ENCODE results near the gene ERVV-1.
"Not testable (repeated sequence)": the region's sequence is repeated elsewhere in the genome, so short reads cannot be mapped to it uniquely, and the experiment has no call there.

Gene ERVV-1

GRCh38 chr19:53013621-53014020, at the start of gene ERVV-1:
Gene ERVV-1 (plus strand): TSS chr19:53013921. CDS start chr19:53014091, 170 bp downstream.
- H3K9me3 Mint-ChIP-seq (ENCODE audit: low read depth), result peaks cover 25% of the 10 kb centered on the region

DNA sequence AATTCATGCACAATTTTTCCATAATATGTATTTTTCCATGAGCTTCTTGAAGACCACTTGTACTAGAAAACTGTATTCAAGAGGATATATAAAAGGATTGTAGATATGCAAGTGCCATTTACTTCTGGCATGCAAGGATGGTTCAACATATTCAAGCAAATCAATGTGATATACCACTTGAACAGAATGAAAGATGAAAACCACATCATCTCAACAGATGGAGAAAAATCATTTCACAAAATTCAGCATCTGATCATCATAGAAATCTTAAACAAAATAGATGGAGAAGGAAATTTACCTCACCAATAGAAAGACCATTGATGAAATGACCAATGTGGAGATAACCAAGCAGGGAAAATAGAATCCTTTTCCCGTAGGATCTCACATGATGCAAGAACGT, 45.9 kb upstream of the ERVV-1 start:
- Mint-ChIP-seq H3K27ac (no peak overlapping the region), H3K36me3 (peaks cover 38% of the 10 kb centered on the region)

More at GRCh38 chr19:53013621-53014020, at the start of gene ERVV-1:
- Mint-ChIP-seq H3K36me3 (peaks cover 7% of the 10 kb centered on the region), H3K4me3 (no peak within 1 kb of the TSS), H3K27ac (no peak within 1 kb of the TSS), H3K4me1 (ENCODE audit: low read depth) (no peaks in the 10 kb centered on the region), H3K27me3 (peaks cover 3% of the 10 kb centered on the region)

DNA sequence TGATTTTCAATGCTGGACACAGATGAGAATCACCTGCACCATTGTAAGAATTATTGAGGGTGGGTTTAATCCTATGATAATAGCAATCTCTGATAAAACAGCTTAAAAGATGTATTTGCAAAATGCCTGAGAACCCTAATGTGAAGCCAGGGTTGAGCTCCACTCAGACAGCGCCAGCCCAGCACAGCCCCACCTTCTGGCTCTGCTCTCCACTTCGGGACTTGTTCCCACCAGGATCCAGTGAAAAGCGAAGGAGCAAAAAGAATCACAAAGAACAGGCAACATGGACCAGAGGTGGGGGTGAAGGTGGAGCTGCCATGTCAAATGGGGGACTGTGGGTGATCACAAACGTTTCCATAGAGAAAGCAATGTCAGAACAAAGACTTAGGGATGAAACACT, 32.4 kb upstream of the ERVV-1 start:
- H3K9me3 Mint-ChIP-seq (ENCODE audit: low read depth), result peaks cover 9% of the 10 kb centered on the region
- no peaks in the 10 kb centered on the region for H3K4me1 Mint-ChIP-seq (ENCODE audit: low read depth)
- peaks cover 31% of the 10 kb centered on the region for H3K36me3 Mint-ChIP-seq
- H3K27me3 Mint-ChIP-seq, result no peaks in the 10 kb centered on the region
- H3K4me3 Mint-ChIP-seq, result no peak overlapping the region
- H3K27ac Mint-ChIP-seq, result no peak overlapping the region

More for the DNA sequence above, 45.9 kb upstream of the ERVV-1 start:
- Mint-ChIP-seq H3K4me1 (ENCODE audit: low read depth) (peaks cover 12% of the 10 kb centered on the region), H3K9me3 (ENCODE audit: low read depth) (peaks cover 16% of the 10 kb centered on the region), H3K27me3 (no peaks in the 10 kb centered on the region), H3K4me3 (no peak overlapping the region)

DNA sequence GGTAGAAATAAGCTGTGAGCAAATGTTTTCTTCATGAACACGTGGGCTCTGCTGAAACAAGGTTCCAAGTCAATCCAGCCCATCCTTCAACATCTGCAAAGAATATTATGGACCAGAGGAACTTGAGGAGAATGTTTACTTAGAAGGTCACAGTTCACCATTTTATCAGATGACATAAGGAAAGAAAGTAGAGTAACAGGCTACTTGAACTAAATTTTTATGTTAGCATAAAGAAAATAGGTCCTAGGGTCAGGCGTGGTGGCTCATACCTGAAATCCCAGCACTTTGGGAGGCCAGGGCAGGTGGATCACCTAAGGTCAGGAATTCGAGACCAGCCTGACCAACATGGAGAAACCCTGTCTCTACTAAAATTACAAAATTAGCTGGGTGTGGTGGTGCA, 30.6 kb upstream of the ERVV-1 start:
- peaks cover 46% of the 10 kb centered on the region for H3K36me3 Mint-ChIP-seq
- peaks cover 22% of the 10 kb centered on the region for H3K9me3 Mint-ChIP-seq (ENCODE audit: low read depth)
- H3K4me1 Mint-ChIP-seq (ENCODE audit: low read depth); H3K27ac Mint-ChIP-seq; H3K4me3 Mint-ChIP-seq; H3K27me3 Mint-ChIP-seq: not testable (repeated sequence)

- Mint-ChIP-seq H3K27ac (no peak overlapping the region), H3K9me3 (ENCODE audit: low read depth) (peaks cover 13% of the 10 kb centered on the region), H3K36me3 (peaks cover 51% of the 10 kb centered on the region), H3K27me3 (peaks cover 3% of the 10 kb centered on the region), H3K4me1 (ENCODE audit: low read depth) (peaks cover 5% of the 10 kb centered on the region), H3K4me3 (no peak overlapping the region)
Observed at GRCh38 chr19:52987221-52987620, 26.5 kb upstream of the ERVV-1 start.

- Mint-ChIP-seq H3K4me1 (ENCODE audit: low read depth) (peaks cover 11% of the 10 kb centered on the region), H3K27ac (no peak overlapping the region), H3K4me3 (no peak overlapping the region), H3K27me3 (peaks cover 3% of the 10 kb centered on the region), H3K36me3 (peaks cover 50% of the 10 kb centered on the region), H3K9me3 (ENCODE audit: low read depth) (peaks cover 13% of the 10 kb centered on the region)
Observed at GRCh38 chr19:52988506-52988905, 25.2 kb upstream of the ERVV-1 start.

GRCh38 chr19:52990759-52991418, 22.8 kb upstream of the ERVV-1 start:
- Mint-ChIP-seq H3K4me3 (no peak overlapping the region), H3K36me3 (peaks cover 40% of the 10 kb centered on the region), H3K4me1 (ENCODE audit: low read depth) (peaks cover 14% of the 10 kb centered on the region), H3K27ac (no peak overlapping the region), H3K9me3 (ENCODE audit: low read depth) (peaks cover 13% of the 10 kb centered on the region), H3K27me3 (peaks cover 3% of the 10 kb centered on the region)

- H3K27me3 Mint-ChIP-seq, result peaks cover 3% of the 10 kb centered on the region
- H3K9me3 Mint-ChIP-seq (ENCODE audit: low read depth), result peaks cover 13% of the 10 kb centered on the region
- H3K4me3 Mint-ChIP-seq, result peak overlapping the region; percentile 82
- H3K27ac Mint-ChIP-seq, result no peak overlapping the region
- peaks cover 34% of the 10 kb centered on the region for H3K36me3 Mint-ChIP-seq
- peaks cover 14% of the 10 kb centered on the region for H3K4me1 Mint-ChIP-seq (ENCODE audit: low read depth)
Observed at GRCh38 chr19:52991484-52991883, 22.2 kb upstream of the ERVV-1 start.

- H3K27me3 Mint-ChIP-seq, result peaks cover 3% of the 10 kb centered on the region
- H3K36me3 Mint-ChIP-seq, result peaks cover 25% of the 10 kb centered on the region
- H3K4me3 Mint-ChIP-seq, result peak overlapping the region; percentile 82
- peaks cover 14% of the 10 kb centered on the region for H3K4me1 Mint-ChIP-seq (ENCODE audit: low read depth)
- H3K9me3 Mint-ChIP-seq (ENCODE audit: low read depth), result peaks cover 4% of the 10 kb centered on the region
- H3K27ac Mint-ChIP-seq, result no peak overlapping the region
Observed at GRCh38 chr19:52992109-52993004, 21.4 kb upstream of the ERVV-1 start.

DNA sequence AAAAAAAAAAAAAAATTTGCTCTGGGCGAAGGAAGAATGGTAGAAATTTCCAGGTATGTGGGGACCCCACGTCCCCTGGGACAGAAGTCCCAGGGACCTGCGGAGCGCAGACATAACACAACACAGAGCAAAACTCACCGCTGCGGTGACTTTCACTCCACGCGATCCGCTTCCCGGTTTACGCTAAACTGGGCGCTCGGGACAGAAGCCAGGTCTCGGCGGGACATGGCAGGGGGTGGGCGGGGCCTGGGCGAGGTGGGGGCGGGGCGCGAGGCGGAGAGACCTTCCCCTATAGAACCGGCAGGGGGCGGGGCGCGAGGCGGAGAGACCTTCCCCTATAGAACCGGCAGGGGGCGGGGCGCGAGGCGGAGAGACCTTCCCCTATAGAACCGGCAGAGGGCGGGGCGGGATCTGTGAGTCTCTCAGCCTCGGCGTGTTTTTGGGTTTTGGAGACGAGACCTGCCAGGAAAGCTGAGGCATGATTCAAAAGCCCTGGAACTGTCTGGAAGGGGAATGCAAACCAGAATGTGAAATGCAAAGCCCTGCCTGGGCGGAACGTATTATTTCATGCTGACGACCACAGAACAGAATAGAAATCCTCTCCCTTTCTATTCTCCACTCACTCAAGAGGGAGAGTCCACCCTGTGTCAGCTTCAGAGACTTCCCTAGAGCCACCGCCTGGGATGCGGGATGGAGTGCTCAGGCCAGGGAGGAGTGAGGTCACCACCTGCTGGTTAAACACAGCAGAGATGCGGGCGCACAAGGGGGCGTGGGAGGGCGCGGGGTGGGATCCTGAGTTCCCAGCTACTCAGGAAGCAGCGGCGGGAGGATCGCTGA, 20.2 kb upstream of the ERVV-1 start:
- Mint-ChIP-seq H3K27ac (no peak overlapping the region), H3K9me3 (ENCODE audit: low read depth) (peaks cover 5% of the 10 kb centered on the region)

DNA sequence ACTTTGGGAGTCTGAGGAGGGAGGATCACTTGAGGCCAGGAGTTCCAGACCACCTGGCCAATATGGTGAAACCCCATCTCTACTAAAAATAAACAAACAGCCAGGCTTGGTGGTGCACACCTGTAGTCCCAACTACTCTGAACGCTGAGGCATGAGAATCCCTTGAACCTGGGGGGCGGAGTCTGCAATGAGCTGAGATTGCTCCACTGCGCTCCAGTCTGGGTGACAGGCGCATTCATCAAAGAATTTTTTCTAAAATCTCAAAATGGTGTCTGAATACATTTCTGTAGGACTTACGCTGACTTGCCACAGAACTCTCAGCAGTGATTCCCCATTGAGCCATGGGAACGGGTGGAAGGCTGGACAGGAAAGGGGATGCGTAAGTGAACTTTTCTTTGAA, 18.0 kb upstream of the ERVV-1 start:
- Mint-ChIP-seq H3K4me3 (no peak overlapping the region), H3K36me3 (peaks cover 11% of the 10 kb centered on the region), H3K9me3 (ENCODE audit: low read depth) (peaks cover 5% of the 10 kb centered on the region), H3K27me3 (peaks cover 11% of the 10 kb centered on the region), H3K4me1 (ENCODE audit: low read depth) (peaks cover 14% of the 10 kb centered on the region), H3K27ac (no peak overlapping the region)

More for the DNA sequence above, 20.2 kb upstream of the ERVV-1 start:
- H3K4me1 Mint-ChIP-seq (ENCODE audit: low read depth), result peaks cover 14% of the 10 kb centered on the region
- H3K4me3 Mint-ChIP-seq, result peak overlapping the region; percentile 83
- H3K27me3 Mint-ChIP-seq, result peaks cover 6% of the 10 kb centered on the region
- H3K36me3 Mint-ChIP-seq, result peaks cover 21% of the 10 kb centered on the region

GRCh38 chr19:52997975-52998374, 15.7 kb upstream of the ERVV-1 start:
- Mint-ChIP-seq H3K36me3 (peaks cover 6% of the 10 kb centered on the region), H3K9me3 (ENCODE audit: low read depth) (peaks cover 5% of the 10 kb centered on the region), H3K27ac (no peak overlapping the region), H3K4me1 (ENCODE audit: low read depth) (peaks cover 6% of the 10 kb centered on the region), H3K4me3 (no peak overlapping the region), H3K27me3 (peaks cover 9% of the 10 kb centered on the region)

DNA sequence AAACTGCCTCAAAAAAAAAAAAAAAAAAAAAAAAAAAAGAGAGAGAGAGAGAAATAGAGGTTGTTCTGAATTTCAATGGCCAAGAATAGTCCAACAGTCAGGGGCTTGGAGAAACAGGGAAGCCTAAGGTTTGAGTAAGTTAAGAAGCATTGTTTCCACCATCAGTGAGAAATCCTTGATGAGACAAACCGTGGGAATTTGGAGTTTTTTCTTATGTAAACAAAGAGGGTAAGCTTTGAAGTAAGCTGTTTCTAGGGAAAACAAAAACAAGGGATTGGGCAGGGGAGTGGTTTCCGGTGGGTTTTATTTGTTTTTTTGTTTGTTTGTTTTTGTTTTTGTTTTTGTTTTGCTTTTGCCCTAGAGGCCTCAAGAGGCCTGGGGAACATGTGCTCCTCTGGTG, 11.2 kb upstream of the ERVV-1 start:
- H3K27me3 Mint-ChIP-seq, result peaks cover 9% of the 10 kb centered on the region
- H3K9me3 Mint-ChIP-seq (ENCODE audit: low read depth), result peaks cover 10% of the 10 kb centered on the region

DNA sequence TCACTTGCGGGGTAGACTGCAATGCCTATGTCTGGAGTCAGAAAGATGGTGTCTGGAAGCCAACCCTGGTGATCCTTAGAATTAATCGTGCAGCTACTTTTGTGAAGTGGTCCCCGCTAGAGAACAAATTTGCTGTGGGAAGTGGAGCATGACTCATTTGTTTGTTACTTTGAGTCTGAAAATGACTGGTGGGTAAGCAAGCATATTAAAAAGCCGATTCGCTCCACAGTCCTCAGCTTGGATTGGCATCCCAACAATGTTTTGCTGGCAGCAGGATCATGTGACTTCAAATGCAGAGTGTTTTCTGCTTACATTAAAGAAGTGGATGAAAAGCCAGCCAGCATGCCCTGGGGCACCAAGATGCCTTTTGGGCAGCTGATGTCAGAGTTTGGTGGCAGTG, 9.5 kb upstream of the ERVV-1 start:
- Mint-ChIP-seq H3K4me1 (ENCODE audit: low read depth) (no peaks in the 10 kb centered on the region), H3K36me3 (peaks cover 2% of the 10 kb centered on the region), H3K27me3 (peaks cover 4% of the 10 kb centered on the region), H3K4me3 (no peak overlapping the region), H3K27ac (no peak overlapping the region), H3K9me3 (ENCODE audit: low read depth) (peaks cover 11% of the 10 kb centered on the region)

More for the DNA sequence above, 11.2 kb upstream of the ERVV-1 start:
- Mint-ChIP-seq H3K4me1 (ENCODE audit: low read depth) (no peaks in the 10 kb centered on the region), H3K4me3 (no peak overlapping the region), H3K36me3 (peaks cover 8% of the 10 kb centered on the region), H3K27ac (no peak overlapping the region)

Data from activated naive CD8-positive, alpha-beta T cell (primary cell).